OCI-LY3 (cell line): ENCODE data around the gene USH2A.
A peak's percentile ranks its signal among the peaks of the same experiment; 100 is the strongest.

Source experiments
- H2AFZ ChIP-seq: fragments of 200-600, 300-600 bp; shearing (Covaris generic); 2 replicates; pipeline ENCODE4 v1.6.0; 2014; ENCODE audit warnings: antibody characterized with exemption, low read depth, low read length
- H3K27ac ChIP-seq: fragments of 200-600, 300-600 bp; sonication (generic); 2 replicates; pipeline ENCODE4 v1.5.1; 2014; ENCODE audit warnings: mild to moderate bottlenecking, low read length, moderate library complexity, mixed read lengths
- H3K27me3 ChIP-seq: fragments of 200-600, 300-600 bp; sonication (generic); 2 replicates; pipeline ENCODE4 v1.6.1; 2014; ENCODE audit warnings: low read depth, low read length, mixed read lengths
- H3K36me3 ChIP-seq: fragments of 200-600, 300-600 bp; sonication (generic); replicated peaks from 2 replicates; pipeline ENCODE3; 2014; ENCODE audit warnings: low read depth, low read length, mixed read lengths
- H3K4me1 ChIP-seq: fragments of 300-600, 200-600 bp; sonication (generic); 2 replicates; pipeline ENCODE4 v1.6.1; 2014; ENCODE audit warnings: low read length, mixed read lengths
- H3K4me2 ChIP-seq: fragments of 200-600, 300-600 bp; sonication (generic); 2 replicates; pipeline ENCODE4 v1.6.1; 2014; ENCODE audit warnings: low read length, mixed read lengths
- H3K4me3 ChIP-seq: fragments of 300-600, 200-600 bp; sonication (generic); 2 replicates; pipeline ENCODE4 v1.5.1; 2014; ENCODE audit warnings: antibody characterized with exemption, mild to moderate bottlenecking, low read length, moderate library complexity
- H3K79me2 ChIP-seq: fragments of 300-600, 200-600 bp; shearing (Covaris generic); 2 replicates; pipeline ENCODE4 v1.6.1; 2014; ENCODE audit warnings: mild to moderate bottlenecking, low read length, mixed read lengths
- H3K9ac ChIP-seq: fragments of 300-600, 200-600 bp; shearing (Covaris generic); 2 replicates; pipeline ENCODE4 v1.6.0; 2014; ENCODE audit warnings: mild to moderate bottlenecking, low read length, moderate library complexity
- H3K9me3 ChIP-seq: fragments of 200-600, 300-600 bp; shearing (Covaris generic); 2 replicates; pipeline ENCODE4 v1.6.1; 2014; ENCODE audit warnings: low read length, mixed read lengths; ENCODE audit not compliant: insufficient read depth
- H4K20me1 ChIP-seq: fragments of 200-600, 300-600 bp; sonication (generic); 2 replicates; pipeline ENCODE4 v1.6.1; 2016; ENCODE audit warnings: low read length, mixed read lengths; ENCODE audit not compliant: insufficient read depth
- CTCF ChIP-seq: fragments of 200-600, 300-600 bp; sonication (generic); IDR thresholded peaks from 2 replicates; pipeline ENCODE4 v1.5.1; 2014; ENCODE audit warnings: antibody characterized with exemption, low read length, low read depth
- EZH2phosphoT487 ChIP-seq: fragments of 200-600 bp; shearing (Covaris generic); IDR thresholded peaks from 2 replicates; pipeline ENCODE4 v1.6.1; 2018; ENCODE audit warnings: antibody characterized with exemption, mixed run types, low read depth

USH2A gene

GRCh38 chr1:216044538-216044937, 378.7 kb downstream of the USH2A start:
- TF ChIP-seq EZH2phosphoT487 (no peak), CTCF (no peak)
- Histone ChIP-seq H4K20me1 (no peaks in the 10 kb centered on the region), H3K4me2 (no peak overlapping the region), H3K27me3 (no peaks in the 10 kb centered on the region), H3K36me3 (no peaks in the 10 kb centered on the region), H3K27ac (no peak overlapping the region), H2AFZ (no peak overlapping the region), H3K4me1 (no peaks in the 10 kb centered on the region), H3K4me3 (no peak overlapping the region), H3K9ac (no peak overlapping the region), H3K79me2 (no peaks in the 10 kb centered on the region), H3K9me3 (no peaks in the 10 kb centered on the region)

- Histone ChIP-seq H3K79me2 (no peaks in the 10 kb centered on the region), H3K36me3 (no peaks in the 10 kb centered on the region), H4K20me1 (no peaks in the 10 kb centered on the region), H3K27me3 (peaks cover 5% of the 10 kb centered on the region; the same call in 1 of the 2 replicates), H3K9me3 (no peaks in the 10 kb centered on the region), H2AFZ (no peak overlapping the region), H3K4me2 (no peak overlapping the region), H3K4me3 (no peak overlapping the region), H3K9ac (no peak overlapping the region), H3K27ac (no peak overlapping the region), H3K4me1 (no peaks in the 10 kb centered on the region)
- TF ChIP-seq CTCF (peak; percentile 14; the same call in 1 of the 2 replicates), EZH2phosphoT487 (no peak)
These were observed 388.7 kb downstream of the USH2A start for GRCh38 chr1:216034506-216034905.

DNA sequence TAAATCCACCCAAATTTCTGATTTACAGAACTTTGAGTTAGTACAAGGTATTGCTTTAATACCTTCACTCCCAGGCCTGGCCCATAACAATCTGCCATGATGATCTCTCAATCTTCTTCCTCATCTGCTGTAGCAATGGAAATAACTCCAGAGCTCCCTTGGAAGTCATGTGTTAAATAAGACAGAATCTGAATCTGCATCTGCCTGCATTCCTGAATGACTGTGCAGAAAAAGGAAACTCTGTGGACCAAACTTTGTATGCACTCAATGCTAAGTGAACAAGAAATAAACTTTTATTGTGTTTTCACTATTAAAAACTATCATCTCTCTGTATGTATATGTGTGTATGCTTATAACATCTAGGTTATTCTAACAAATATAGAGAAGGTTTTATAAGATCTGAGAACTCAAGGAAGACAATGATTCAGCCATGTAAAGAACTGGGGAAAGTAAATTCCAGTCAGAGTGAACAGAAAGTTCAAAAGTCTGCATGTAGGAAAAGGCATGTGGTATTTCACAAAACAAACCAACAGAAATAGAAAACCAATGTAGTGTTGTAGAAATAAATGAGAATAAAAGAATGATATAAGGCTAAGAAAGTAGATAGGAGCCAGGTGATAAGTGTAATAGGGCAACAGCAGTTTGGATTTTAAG, 390.2 kb downstream of the USH2A start:
- Histone ChIP-seq H3K27me3 (peaks cover 5% of the 10 kb centered on the region; the same call in 1 of the 2 replicates), H3K79me2 (no peaks in the 10 kb centered on the region), H3K4me1 (no peaks in the 10 kb centered on the region), H3K9me3 (no peaks in the 10 kb centered on the region), H3K36me3 (no peaks in the 10 kb centered on the region), H3K27ac (no peak overlapping the region), H4K20me1 (no peaks in the 10 kb centered on the region), H2AFZ (no peak overlapping the region), H3K9ac (no peak overlapping the region), H3K4me2 (no peak overlapping the region), H3K4me3 (no peak overlapping the region)
- TF ChIP-seq CTCF (no peak), EZH2phosphoT487 (no peak)

DNA sequence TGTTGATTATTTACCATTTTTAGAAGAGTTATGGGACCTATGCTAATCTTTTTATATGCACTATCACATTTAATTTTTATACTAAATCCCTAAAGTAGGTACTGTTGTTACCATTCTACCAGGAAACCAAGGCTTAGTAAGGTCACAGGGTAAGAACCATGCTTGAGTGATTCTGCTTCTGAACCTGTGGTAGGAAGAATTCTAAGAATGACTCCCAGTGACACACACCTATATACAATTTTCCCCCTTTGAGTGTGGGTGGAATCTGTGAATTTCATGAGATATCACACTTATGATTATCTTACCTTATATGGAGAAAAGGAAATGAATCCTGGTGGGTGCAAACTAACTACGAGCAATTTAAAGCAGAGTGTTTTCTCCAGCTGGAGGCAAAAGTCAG, 391.0 kb downstream of the USH2A start:
- Histone ChIP-seq H3K4me1 (no peaks in the 10 kb centered on the region), H3K36me3 (no peaks in the 10 kb centered on the region), H3K79me2 (no peaks in the 10 kb centered on the region), H3K4me2 (no peak overlapping the region), H3K27me3 (peaks cover 5% of the 10 kb centered on the region; the same call in 1 of the 2 replicates), H3K4me3 (no peak overlapping the region), H3K9me3 (no peaks in the 10 kb centered on the region), H2AFZ (no peak overlapping the region), H3K9ac (no peak overlapping the region), H3K27ac (no peak overlapping the region), H4K20me1 (no peaks in the 10 kb centered on the region)
- no peak for TF ChIP-seq CTCF
- TF ChIP-seq EZH2phosphoT487: no peak
